Vagina (tissue), 2 donors: ENCODE measurements around the gene USF3.

ENCODE experiments used
- POLR2A ChIP-seq, 2 donors: fragments of 450-650 bp; IDR thresholded peaks; one replicate each; pipeline ENCODE4 v1.6.1; 2017; ENCODE audit warnings: antibody characterized with exemption in 2 of 2, mild to moderate bottlenecking in 2 of 2, moderate library complexity in 2 of 2
- TF ChIP-seq, protein P1 (sequence below), 3 experiments: fragments of 450-650 bp in 2 of 3; fragments of 200-600 bp in 1 of 3; sonication (generic) in 1 of 3; IDR thresholded peaks; one replicate each; pipeline ENCODE4 v1.5.1; 2017 to 2019; ENCODE audit warnings: antibody characterized with exemption in 3 of 3, mild to moderate bottlenecking in 2 of 3, moderate library complexity in 2 of 3

DNA sequence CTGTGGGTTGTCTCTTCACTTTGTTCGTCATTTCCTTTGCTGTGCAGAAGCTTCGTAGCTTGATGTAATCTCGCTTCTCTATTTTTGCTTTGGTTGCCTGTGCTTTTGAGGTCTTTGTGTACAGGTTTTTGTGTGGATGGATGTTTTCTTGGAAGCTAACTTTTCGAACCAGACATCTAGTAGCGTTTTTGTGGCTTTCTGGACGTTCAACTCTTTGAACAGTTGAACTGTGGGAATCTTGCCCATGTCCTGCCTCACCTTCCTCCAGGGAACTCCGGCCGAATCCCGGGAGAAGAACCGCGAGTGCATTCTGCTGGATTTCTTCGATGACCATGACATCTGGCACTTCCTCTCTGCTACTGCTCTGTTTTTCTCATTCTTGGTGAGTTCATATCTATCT is 70.6 kb downstream of the USF3 start:
- TF ChIP-seq, protein P1, sequence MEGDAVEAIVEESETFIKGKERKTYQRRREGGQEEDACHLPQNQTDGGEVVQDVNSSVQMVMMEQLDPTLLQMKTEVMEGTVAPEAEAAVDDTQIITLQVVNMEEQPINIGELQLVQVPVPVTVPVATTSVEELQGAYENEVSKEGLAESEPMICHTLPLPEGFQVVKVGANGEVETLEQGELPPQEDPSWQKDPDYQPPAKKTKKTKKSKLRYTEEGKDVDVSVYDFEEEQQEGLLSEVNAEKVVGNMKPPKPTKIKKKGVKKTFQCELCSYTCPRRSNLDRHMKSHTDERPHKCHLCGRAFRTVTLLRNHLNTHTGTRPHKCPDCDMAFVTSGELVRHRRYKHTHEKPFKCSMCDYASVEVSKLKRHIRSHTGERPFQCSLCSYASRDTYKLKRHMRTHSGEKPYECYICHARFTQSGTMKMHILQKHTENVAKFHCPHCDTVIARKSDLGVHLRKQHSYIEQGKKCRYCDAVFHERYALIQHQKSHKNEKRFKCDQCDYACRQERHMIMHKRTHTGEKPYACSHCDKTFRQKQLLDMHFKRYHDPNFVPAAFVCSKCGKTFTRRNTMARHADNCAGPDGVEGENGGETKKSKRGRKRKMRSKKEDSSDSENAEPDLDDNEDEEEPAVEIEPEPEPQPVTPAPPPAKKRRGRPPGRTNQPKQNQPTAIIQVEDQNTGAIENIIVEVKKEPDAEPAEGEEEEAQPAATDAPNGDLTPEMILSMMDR (IDR thresholded peaks at IDR 0.05): no peak
- TF ChIP-seq POLR2A (IDR thresholded peaks at IDR 0.05): no peak
